NCI-H2029 treated with DMSO at 0.1 percent for 48 hours (cell line): Measurements from ENCODE around the gene NCAM1.

Experiments used
- DNase-seq: peaks from one replicate; lab custom pipeline; 2025; lab: John Stamatoyannopoulos, UW

Gene NCAM1

DNA sequence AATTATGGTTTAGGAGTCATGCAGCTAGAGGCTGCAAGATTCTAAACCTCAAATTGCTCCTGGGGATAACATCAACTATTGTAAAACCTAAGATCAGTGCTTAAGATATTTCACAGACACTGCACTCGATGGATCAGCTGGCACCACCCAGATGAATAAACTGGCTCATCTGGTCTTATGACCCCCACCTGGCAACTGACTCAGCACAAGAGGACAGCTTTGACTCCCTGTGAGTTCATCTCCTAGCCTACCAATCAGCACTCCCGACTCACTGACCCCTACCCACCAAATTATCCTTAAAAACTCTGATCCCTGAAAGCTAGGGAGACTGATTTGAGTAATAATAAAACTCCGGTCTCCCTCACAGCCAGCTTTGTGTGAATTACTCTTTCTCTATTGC is 352.4 kb downstream of the NCAM1 start:
- DNase-seq: no peak

DNA sequence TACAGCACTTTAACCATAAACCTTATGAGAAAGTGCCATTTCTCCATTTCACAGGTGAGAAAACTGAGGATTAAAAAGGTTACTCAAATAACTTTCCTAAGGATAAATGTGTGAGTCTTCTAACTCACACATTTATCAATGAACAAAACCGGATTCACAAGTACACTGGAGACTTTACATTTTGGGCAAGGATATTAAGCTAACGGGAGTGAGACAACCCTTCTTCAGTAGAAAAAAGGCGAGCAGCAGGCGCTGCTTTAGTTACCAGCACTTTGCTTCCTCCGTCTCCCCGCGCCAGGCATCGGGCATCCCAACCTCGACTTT is 352.8 kb downstream of the NCAM1 start:
- no peak for DNase-seq

DNA sequence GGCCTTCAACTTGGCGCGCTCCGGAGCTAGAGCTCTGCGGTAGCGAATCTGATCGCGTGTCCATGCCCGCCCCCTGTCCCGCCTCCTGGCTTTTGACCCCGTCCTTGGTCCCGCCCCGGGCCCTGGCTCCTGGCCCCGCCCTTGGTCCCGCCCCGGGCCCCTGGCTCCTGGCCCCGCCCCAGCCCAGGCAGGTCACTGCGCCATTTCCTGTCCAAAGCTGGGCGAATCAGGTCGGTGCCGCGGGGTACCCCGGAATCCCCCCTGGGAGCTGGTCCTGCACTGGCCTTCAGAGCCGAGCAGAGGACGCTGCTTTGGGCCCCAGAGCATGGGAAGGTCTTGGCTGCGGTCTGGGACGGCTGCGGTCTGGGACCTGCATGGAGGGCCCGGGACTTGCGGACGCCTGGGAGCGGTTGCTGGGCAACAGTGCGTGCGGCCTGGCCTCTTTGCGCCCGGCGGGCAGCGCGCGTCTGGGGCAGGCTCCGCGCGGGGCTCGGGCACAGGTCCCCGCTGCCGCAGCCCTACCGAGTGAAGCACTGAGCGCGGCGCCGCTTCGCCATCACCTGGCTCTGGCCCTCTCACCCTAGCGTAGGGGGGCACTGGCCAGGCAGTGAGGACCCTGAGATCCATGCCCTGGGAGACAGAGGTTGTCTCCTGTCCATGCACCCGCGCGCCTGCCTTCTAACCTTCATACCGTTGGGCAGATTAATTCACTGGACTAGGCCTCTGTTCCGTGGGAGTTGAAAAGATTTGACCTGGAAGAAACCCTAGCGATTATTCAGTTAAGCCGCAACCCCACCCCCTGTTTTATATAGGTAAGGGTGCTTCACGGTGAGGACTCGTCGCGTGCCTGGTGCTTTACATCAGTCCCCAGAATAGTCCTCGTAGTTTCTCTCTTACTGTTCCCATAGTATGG is 353.4 kb downstream of the NCAM1 start, which contains the start of gene TTC12:
Gene TTC12, plus strand, starts transcription at position 195 of the 913 bp plus-strand sequence. CDS start 1,675 bp downstream, outside the sequence.
- peak; percentile 78 for DNase-seq

DNA sequence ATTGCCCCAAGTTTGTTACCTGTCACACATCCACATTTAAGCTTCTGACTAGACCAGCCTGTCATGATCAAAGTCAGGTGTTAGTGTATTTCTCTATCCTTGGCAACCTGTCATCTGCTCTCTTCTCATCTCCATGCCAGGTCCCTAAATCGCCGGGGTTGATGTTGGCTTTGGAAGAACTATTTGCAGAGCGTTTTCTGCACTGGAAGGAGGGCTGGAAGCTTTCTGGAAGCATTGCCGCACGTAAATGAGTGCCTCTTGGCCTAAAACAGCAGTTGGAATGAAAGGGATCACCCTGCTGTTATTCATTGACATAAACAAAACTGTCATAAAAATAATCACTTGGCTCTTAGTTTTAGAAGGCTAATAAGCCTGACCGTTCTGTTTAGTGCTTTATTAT is 354.6 kb downstream of the NCAM1 start:
- DNase-seq: no peak

DNA sequence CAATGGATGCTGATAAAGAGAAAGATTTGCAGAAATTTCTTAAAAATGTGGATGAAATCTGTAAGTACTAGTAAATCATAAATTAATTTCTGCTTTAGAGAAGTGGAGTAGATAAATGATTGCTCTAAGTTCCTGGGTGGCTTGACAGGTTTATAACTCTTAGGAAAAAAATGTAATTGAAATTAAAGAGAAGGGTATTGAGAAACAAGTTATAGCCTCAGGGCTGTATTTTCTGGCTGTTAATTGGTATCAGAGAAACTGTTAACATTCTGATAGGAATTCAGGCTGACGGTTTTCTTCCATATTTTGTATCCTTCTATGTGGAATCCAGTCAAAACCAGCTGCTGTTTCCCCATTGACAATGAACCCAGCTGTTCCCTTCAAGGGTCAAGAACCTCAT is 355.0 kb downstream of the NCAM1 start:
- no peak for DNase-seq

DNA sequence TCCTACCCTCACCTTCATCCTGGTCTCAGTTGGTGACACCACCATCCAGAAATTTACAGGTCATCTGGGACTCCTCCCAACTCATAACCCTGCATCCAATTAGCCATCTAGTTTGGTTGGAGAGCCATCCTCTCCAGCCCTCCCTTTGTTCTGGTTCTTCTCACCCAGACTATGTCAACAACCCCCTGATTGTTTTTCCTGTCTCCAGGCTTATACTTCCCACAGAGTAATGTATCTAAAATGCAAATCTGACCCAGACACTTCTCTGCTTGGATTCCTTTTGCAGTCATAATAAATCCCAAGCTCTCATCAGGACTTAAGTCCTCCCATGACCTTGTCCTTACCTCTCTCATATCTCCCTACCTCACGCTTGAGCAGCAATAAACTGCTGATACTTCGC is 356.1 kb downstream of the NCAM1 start:
- DNase-seq: peak; percentile 91

- no peak for DNase-seq
Measured at GRCh38 chr11:113319085-113319484, 357.9 kb downstream of the NCAM1 start.

DNA sequence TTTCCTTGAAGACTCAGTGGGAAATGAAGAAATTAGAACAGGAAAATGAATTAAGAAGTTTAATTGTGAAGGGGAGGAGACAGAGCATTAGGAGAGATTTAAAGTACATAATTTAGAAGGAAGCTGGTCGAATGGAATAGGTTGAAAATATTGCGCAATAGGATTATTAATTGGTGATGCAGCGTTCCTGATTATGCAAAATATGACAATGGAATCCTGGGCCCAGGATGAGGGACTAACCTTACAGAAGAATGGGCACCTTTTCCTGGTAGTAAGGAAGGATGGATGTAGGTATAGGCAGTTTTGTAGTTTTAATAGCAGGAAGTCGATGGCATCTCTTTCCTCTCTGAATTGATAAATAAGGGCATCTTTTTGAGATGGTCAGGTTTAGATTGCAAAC is 360.9 kb downstream of the NCAM1 start:
- DNase-seq: no peak

DNA sequence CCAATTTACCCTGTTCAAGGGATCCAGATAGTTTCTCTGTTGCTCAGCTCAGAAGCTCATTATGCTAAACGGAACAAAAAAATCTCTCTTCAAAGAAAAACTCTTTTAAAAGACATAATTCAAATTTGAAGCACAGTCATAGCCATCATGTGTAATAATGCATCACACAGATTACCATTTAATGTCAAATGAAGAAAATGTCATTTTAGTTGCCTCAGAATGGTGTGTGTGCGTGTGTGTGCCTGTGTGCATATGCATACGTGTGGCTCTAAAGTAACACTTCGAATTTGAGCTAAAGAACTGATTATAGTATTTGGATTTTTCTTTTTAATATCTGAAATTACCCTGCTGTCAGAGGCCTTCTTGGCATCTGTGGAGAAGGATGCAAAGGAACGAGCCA is 363.0 kb downstream of the NCAM1 start:
- no peak for DNase-seq
